GM12878 (cell line): ENCODE data around the gene IBA57. TPM values are rescaled to one million over a fixed set of nuclear protein-coding genes. Genes with fewer than 3 reads are reported as not detected.

ENCODE experiments used
- ATAC-seq: fragments of 200-7000 bp; cut with Tn5 transposase; 3 replicates; pipeline ENCODE4 v1.9.1; 2020; ENCODE audit warnings: mild to moderate bottlenecking, moderate library complexity
- BruUV-seq: library from RNA; stranded (reverse); fragments of 400-500 nt; replicated peaks from 2 replicates; lab custom pipeline; 2021; lab: Mats Ljungman, UMichigan
- CTCF ChIA-PET: fragments of 300-600 bp; sonication (Branson Sonifier 250); formaldehyde crosslinking; extraction: SDS; loops from one replicate; lab custom pipeline; 2021; ENCODE audit warnings: inconsistent platforms; lab: Yijun Ruan, JAX
- POLR2A ChIA-PET: fragments of 350-600 bp; formaldehyde crosslinking; extraction: SDS; loops from one replicate; lab custom pipeline; 2021; ENCODE audit warnings: inconsistent platforms; lab: Charles Lee
- RAD21 ChIA-PET: fragments of 300-600 bp; sonication (Branson Sonifier 250); formaldehyde crosslinking; loops from one replicate; lab custom pipeline; 2023; ENCODE audit warnings: antibody characterized with exemption; ENCODE audit not compliant: unreplicated experiment; lab: Charles Lee
- SMC1A ChIA-PET: fragments of 300-600 bp; sonication (Branson Sonifier 250); formaldehyde crosslinking; loops from one replicate; lab custom pipeline; 2023; ENCODE audit not compliant: unreplicated experiment, uncharacterized antibody; lab: Charles Lee
- DNase-seq: peaks from one replicate; pipeline ENCODE4 v3.0.0-alpha.2; 2011; ENCODE audit warnings: low read depth, low spot score
- FAIRE-seq: peaks from 3 replicates; lab custom pipeline; 2011; peaks lifted over from hg19 to GRCh38; lab: Jason Lieb, UNC
- H2AFZ ChIP-seq: 2 replicates; pipeline ENCODE4 v1.6.0; 2011; ENCODE audit warnings: low read depth, low read length, control low read depth; ENCODE audit not compliant: control insufficient read depth
- H3K27ac ChIP-seq: 2 replicates; pipeline ENCODE4 v1.5.1; 2011; ENCODE audit warnings: control low read depth; ENCODE audit not compliant: control insufficient read depth, insufficient read depth
- H3K27me3 ChIP-seq, 2 experiments: replicated peaks in 1 of 2; 2 replicates each; pipeline versions ENCODE4 v1.6.0 to v1.6.1; 2011; ENCODE audit warnings: low read length in 1 of 2; ENCODE audit not compliant: control insufficient read depth in 2 of 2, insufficient read depth in 2 of 2
- H3K36me3 ChIP-seq, 2 experiments: 2 replicates each; pipeline ENCODE4 v1.5.1; 2011; ENCODE audit warnings: low read length in 1 of 2; ENCODE audit not compliant: control insufficient read depth in 2 of 2, insufficient read depth in 2 of 2
- H3K4me1 ChIP-seq: 2 replicates; pipeline ENCODE4 v1.6.1; 2011; ENCODE audit warnings: mild to moderate bottlenecking, low read length, moderate library complexity, mixed read lengths; ENCODE audit not compliant: control insufficient read depth, insufficient read depth
- H3K4me2 ChIP-seq: 2 replicates; pipeline ENCODE4 v1.6.0; 2011; ENCODE audit warnings: control low read depth; ENCODE audit not compliant: control insufficient read depth, insufficient read depth
- H3K4me3 ChIP-seq: fragments of 200-600 bp; sonication (generic); 2 replicates; pipeline ENCODE4 v1.5.1; 2016
- H3K79me2 ChIP-seq: 2 replicates; pipeline ENCODE4 v1.6.0; 2011; ENCODE audit warnings: low read length; ENCODE audit not compliant: control insufficient read depth, insufficient read depth
- H3K9ac ChIP-seq: 2 replicates; pipeline ENCODE4 v1.8.0; 2011; ENCODE audit warnings: low read length, control low read depth, mixed read lengths; ENCODE audit not compliant: control insufficient read depth, insufficient read depth
- H3K9me3 ChIP-seq: replicated peaks from 3 replicates; pipeline ENCODE4 v1.5.1; 2011; ENCODE audit warnings: mild to moderate bottlenecking, low read length; ENCODE audit not compliant: control insufficient read depth, insufficient read depth
- H4K20me1 ChIP-seq: 2 replicates; pipeline ENCODE4 v1.6.0; 2011; ENCODE audit not compliant: control insufficient read depth, insufficient read depth
- BMI1 ChIP-seq: fragments of 450-650 bp; IDR thresholded peaks from 2 replicates; pipeline ENCODE4 v1.6.1; 2016; ENCODE audit warnings: mild to moderate bottlenecking, moderate library complexity, borderline replicate concordance
- CHD1 ChIP-seq: IDR thresholded peaks from 2 replicates; pipeline ENCODE4 v1.6.1; 2012; ENCODE audit warnings: low read depth, low read length, improper control_type of control experiment
- CHD4 ChIP-seq: fragments of 200-600 bp; sonication (generic); IDR thresholded peaks from 2 replicates; pipeline ENCODE4 v1.6.1; 2016; ENCODE audit warnings: mild to moderate bottlenecking
- EED ChIP-seq: sonication (generic); IDR thresholded peaks from 2 replicates; pipeline ENCODE4 v1.6.1; 2016; ENCODE audit warnings: antibody characterized with exemption, low read depth
- HDAC2 ChIP-seq: fragments of 200-600 bp; sonication (generic); IDR thresholded peaks from 2 replicates; pipeline ENCODE4 v1.6.1; 2017
- JUND ChIP-seq: IDR thresholded peaks from 2 replicates; pipeline ENCODE4 v1.6.1; 2012; ENCODE audit warnings: low read depth, mild to moderate bottlenecking, low read length, improper control_type of control experiment, moderate library complexity
- MEF2A ChIP-seq: IDR thresholded peaks from 2 replicates; pipeline ENCODE4 v1.6.1; 2011; ENCODE audit warnings: low read depth, mild to moderate bottlenecking, low read length, moderate library complexity; ENCODE audit not compliant: insufficient read depth
- MTA3 ChIP-seq: IDR thresholded peaks from 2 replicates; pipeline ENCODE4 v1.6.1; 2012; ENCODE audit warnings: low read length, inconsistent platforms, borderline replicate concordance
- NR2C1 ChIP-seq: fragments of 450-650 bp; IDR thresholded peaks from 2 replicates; pipeline ENCODE4 v1.6.1; 2017; ENCODE audit warnings: antibody characterized with exemption, mild to moderate bottlenecking, moderate library complexity
- SMC3 ChIP-seq: IDR thresholded peaks from 2 replicates; pipeline ENCODE4 v1.6.1; 2011; ENCODE audit warnings: low read length, improper control_type of control experiment, borderline replicate concordance
- STAT1 ChIP-seq: fragments of 450-650 bp; conservative IDR thresholded peaks from 2 replicates; pipeline ENCODE4 v1.6.1; 2014; ENCODE audit warnings: antibody characterized with exemption, mild to moderate bottlenecking
- TCF7 ChIP-seq: IDR thresholded peaks from 2 replicates; pipeline ENCODE4 v1.6.1; 2014; ENCODE audit warnings: antibody characterized with exemption, borderline replicate concordance
- YBX1 ChIP-seq: fragments of 450-650 bp; IDR thresholded peaks from 2 replicates; pipeline ENCODE4 v1.6.1; 2016; ENCODE audit warnings: antibody characterized with exemption
- WGBS: methylation state at CpG from one replicate; pipeline ENCODE4 v1.1.6; 2016; ENCODE audit warnings: low lambda C conversion rate; ENCODE audit not compliant: insufficient replicate concordance, insufficient coverage; ENCODE audit errors: missing lambda C conversion rate; 5-methylcytosine and 5-hydroxymethylcytosine counted together
- in situ Hi-C: fragments of 300-500 bp; cut with MboI; formaldehyde crosslinking; loops from 9 replicates; pipeline ENCODE4 v1.14.3; 2018; ENCODE audit warnings: mixed read lengths
- intact Hi-C: fragments of 100-400 bp; cut with micrococcal nuclease; formaldehyde crosslinking; loops from one replicate; pipeline ENCODE4 v1.14.2; 2022; ENCODE audit not compliant: unreplicated experiment
- polyA plus RNA-seq, 11 experiments: library from polyadenylated mRNA; depleted of rRNA in 4 of 11; unstranded in 6 of 11; stranded (reverse) in 5 of 11; fragments of >200 nt; fragmentation: Nextera tagmentation in 4 of 11; fragmentation: Illumina TruSeq in 1 of 11; extraction: Ambion mirVana in 4 of 11; extraction: Trizol in 1 of 11; gene quantifications; 1 replicate in 1 of 11; 2 replicates in 10 of 11; pipeline versions ENCODE4 v1.2.1 to v1.2.3, GENCODE V29; 2011 to 2016; ENCODE audit warnings: inconsistent platforms in 2 of 11, missing spikeins in 2 of 11, low read depth in 1 of 11
- total RNA-seq, 4 experiments: library from RNA; depleted of rRNA in 3 of 4; stranded (reverse); fragments of >200 nt in 3 of 4; fragmentation: Illumina TruSeq in 1 of 4; extraction: Trizol in 1 of 4; gene quantifications; 2 replicates each; pipeline versions ENCODE4 v1.2.1 to v1.2.3, GENCODE V29; 2013 to 2021
- TF ChIP-seq, protein P1 (sequence below): fragments of 450-650 bp; IDR thresholded peaks from 2 replicates; pipeline ENCODE4 v1.6.1; 2014; ENCODE audit warnings: mild to moderate bottlenecking
- TF ChIP-seq, protein P2 (sequence below): fragments of 450-650 bp; formaldehyde crosslinking; IDR thresholded peaks from 2 replicates; pipeline ENCODE4 v1.4.0; 2020; ENCODE audit warnings: mild to moderate bottlenecking, moderate library complexity
- TF ChIP-seq, protein P3 (sequence below): fragments of 150-350 bp; IDR thresholded peaks from 2 replicates; pipeline ENCODE4 v1.6.1; 2014; ENCODE audit warnings: mild to moderate bottlenecking, low read depth, low read length

IBA57 gene
- total and polyA plus RNA-seq, 10 of the 15 experiments (the other 5 are each of a cell fraction or from before 2014, with no cell fraction given) = 0.51 to 8.6 (median 3.7) TPM

DNA sequence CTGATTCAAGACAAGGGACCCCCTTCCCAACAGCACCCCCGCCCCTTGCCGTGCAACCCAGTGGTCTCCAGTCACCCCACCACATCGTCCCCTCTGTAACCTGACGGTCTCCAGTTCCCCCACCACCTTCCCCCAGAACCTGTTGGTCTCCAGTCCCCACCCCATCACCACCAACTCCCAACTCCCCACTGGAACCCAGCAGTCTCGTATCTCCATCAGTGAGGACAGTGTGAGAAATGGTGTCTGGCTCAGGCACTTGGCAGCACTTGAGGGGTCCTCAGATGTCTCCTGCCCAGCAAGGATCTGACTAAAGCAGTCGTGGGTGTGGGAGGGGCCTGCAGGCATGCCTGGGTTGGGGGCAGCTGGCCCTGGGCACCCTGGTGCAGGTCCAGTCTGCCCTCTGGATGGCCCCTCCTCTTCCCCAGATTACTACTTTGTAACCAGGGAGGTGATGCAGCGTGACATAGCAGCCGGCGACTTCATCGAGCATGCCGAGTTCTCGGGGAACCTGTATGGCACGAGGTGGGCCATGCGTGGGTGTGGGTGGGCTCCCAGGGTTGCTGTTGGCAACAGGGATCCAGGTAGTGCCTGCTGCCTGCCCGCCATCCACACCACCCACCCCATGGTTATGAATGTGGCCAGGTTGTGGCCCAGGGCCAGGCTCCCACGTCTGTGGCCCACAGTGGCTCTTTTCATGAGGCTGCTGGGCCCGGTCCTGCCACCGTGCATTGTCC is 19.0 kb upstream of the IBA57 start:
- no peak for FAIRE-seq

More for the DNA sequence above, 19.0 kb upstream of the IBA57 start:
- no peaks in the 10 kb centered on the region for H3K27me3 ChIP-seq
- peaks cover 8 to 17% of the 10 kb centered on the region in 2 experiments; a peak in 3 of 4 replicates for H3K36me3 ChIP-seq
- no peak overlapping the region for H3K9ac ChIP-seq
- intact Hi-C loops = no loop called here
- peaks cover 9% of the 10 kb centered on the region for H3K4me1 ChIP-seq
- SMC1A ChIA-PET = no interaction called here
- POLR2A ChIA-PET = no interaction called here
- H3K79me2 ChIP-seq = peaks cover 41% of the 10 kb centered on the region
- no peak overlapping the region for H3K27ac ChIP-seq
- ATAC-seq = no peak
- H3K4me3 ChIP-seq = no peak overlapping the region
- no peak for DNase-seq
- TF ChIP-seq MTA3 (no peak), EED (no peak), CHD4 (no peak), MEF2A (no peak), SMC3 (no peak), YBX1 (no peak), CHD1 (no peak), NR2C1 (no peak), TCF7 (no peak), HDAC2 (no peak), STAT1 (no peak), JUND (no peak), BMI1 (no peak)
- TF ChIP-seq, protein P1, sequence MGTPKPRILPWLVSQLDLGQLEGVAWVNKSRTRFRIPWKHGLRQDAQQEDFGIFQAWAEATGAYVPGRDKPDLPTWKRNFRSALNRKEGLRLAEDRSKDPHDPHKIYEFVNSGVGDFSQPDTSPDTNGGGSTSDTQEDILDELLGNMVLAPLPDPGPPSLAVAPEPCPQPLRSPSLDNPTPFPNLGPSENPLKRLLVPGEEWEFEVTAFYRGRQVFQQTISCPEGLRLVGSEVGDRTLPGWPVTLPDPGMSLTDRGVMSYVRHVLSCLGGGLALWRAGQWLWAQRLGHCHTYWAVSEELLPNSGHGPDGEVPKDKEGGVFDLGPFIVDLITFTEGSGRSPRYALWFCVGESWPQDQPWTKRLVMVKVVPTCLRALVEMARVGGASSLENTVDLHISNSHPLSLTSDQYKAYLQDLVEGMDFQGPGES = no peak
- TF ChIP-seq, protein P2, sequence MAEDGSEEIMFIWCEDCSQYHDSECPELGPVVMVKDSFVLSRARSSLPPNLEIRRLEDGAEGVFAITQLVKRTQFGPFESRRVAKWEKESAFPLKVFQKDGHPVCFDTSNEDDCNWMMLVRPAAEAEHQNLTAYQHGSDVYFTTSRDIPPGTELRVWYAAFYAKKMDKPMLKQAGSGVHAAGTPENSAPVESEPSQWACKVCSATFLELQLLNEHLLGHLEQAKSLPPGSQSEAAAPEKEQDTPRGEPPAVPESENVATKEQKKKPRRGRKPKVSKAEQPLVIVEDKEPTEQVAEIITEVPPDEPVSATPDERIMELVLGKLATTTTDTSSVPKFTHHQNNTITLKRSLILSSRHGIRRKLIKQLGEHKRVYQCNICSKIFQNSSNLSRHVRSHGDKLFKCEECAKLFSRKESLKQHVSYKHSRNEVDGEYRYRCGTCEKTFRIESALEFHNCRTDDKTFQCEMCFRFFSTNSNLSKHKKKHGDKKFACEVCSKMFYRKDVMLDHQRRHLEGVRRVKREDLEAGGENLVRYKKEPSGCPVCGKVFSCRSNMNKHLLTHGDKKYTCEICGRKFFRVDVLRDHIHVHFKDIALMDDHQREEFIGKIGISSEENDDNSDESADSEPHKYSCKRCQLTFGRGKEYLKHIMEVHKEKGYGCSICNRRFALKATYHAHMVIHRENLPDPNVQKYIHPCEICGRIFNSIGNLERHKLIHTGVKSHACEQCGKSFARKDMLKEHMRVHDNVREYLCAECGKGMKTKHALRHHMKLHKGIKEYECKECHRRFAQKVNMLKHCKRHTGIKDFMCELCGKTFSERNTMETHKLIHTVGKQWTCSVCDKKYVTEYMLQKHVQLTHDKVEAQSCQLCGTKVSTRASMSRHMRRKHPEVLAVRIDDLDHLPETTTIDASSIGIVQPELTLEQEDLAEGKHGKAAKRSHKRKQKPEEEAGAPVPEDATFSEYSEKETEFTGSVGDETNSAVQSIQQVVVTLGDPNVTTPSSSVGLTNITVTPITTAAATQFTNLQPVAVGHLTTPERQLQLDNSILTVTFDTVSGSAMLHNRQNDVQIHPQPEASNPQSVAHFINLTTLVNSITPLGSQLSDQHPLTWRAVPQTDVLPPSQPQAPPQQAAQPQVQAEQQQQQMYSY (CRISPR knock-in tag) = no peak
- TF ChIP-seq, protein P3, sequence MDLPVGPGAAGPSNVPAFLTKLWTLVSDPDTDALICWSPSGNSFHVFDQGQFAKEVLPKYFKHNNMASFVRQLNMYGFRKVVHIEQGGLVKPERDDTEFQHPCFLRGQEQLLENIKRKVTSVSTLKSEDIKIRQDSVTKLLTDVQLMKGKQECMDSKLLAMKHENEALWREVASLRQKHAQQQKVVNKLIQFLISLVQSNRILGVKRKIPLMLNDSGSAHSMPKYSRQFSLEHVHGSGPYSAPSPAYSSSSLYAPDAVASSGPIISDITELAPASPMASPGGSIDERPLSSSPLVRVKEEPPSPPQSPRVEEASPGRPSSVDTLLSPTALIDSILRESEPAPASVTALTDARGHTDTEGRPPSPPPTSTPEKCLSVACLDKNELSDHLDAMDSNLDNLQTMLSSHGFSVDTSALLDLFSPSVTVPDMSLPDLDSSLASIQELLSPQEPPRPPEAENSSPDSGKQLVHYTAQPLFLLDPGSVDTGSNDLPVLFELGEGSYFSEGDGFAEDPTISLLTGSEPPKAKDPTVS = no peak
- H2AFZ ChIP-seq = no peak overlapping the region
- no TSS peak for BruUV-seq
- H3K4me2 ChIP-seq = no peak overlapping the region
- 83% methylated on average over 18 of the region's 18 CpGs for WGBS
- H3K9me3 ChIP-seq = no peaks in the 10 kb centered on the region
- peaks cover 6% of the 10 kb centered on the region; the same call in 1 of the 2 replicates for H4K20me1 ChIP-seq
- in situ Hi-C loops = no loop called here
- CTCF ChIA-PET = no interaction called here
- RAD21 ChIA-PET = no interaction called here
